ENCODE results near the gene MRNIP. TPM values are rescaled to one million over a fixed set of nuclear protein-coding genes. Genes with fewer than 3 reads are reported as not detected.
A peak's percentile ranks its signal among the peaks of the same experiment; 100 is the strongest.
"Not testable (repeated sequence)": the region's sequence is repeated elsewhere in the genome, so short reads cannot be mapped to it uniquely, and the experiment has no call there.

MRNIP gene
- total RNA-seq, 2 donors from 2014 or later: 17.3 to 20.1 TPM

DNA sequence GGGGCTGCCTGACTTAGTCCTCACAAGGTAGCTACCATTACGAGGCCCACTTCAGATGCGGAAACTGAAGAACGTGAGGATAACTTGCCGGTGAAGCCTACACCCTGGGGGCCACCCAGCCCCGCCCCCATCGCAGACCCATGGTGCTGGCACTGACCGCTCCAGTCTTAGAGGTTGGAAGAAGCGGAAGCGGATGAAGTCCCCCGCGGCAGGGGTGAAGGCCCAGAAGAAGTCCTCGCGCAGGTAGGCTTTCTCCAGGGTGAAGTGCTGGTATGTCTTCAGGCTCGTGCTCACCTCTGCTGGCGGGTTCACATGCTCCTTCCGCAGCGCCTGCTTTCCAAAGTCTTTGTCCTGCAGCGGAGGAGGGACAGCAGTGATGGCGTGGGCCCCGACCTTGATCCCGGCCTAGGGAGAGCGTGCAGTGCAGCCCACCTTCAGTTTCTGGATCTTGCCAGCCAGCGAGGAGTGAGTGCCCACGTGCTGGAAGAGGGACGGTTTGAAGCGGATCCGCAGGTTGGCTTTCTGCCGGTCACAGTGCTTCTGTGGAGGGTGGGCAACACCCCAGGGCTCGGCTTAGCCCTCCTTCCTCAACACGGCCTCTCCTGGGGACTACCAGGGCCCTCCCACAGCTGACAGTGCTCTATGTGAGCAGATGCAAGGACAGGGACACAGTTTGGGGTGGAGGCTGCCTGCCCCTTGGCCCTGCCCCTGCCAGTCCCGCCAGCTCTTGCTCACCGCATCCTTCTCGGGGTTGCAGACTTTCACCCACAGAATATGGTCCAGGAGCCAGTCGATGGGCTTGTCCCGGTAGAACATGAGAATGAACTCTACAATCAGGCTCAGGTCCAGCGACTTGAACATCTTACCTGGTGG, 59.6 kb downstream of the MRNIP start:
- no peak for DNase-seq (ENCODE audit: low spot score)
- intact Hi-C loops (cut with DNase I): no loop called here

DNA sequence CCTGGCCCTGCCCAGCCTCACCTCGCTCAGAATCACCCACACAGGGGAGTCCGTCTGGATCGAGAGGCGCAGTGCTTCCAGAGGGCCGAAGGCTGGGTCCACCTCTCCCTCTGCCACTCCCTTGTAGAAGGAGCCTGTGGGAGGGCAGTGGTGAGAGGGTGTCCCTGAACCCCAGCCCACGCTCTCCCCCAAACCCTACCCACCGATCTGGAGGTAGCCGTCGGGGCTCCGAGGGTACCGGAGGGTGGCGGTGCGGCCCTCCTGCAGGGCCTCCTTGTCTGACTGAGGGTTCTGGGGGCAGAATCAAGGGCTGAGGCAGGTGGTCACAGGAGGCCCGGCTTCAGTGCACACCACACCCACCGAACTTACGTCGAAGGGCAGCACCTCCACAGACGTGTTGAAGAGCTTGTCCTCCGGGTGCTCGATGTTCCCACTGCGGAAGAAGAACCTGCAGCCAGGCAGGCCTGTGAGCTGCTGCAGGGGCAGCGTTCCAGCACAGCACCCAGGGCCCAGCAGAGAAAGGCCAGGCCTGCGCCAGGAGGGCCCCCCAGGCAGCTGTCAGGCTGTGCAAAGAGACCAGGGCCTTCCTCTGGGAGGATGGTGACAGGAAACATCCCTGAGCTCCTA, 60.4 kb downstream of the MRNIP start:
- DNase-seq (ENCODE audit: low spot score): peak; percentile 66
- intact Hi-C loops (cut with DNase I): no loop called here

- intact Hi-C loops (cut with DNase I): no loop called here
- DNase-seq (ENCODE audit: low spot score): peak; percentile 69
Observed at GRCh38 chr5:179797741-179798140, 60.9 kb downstream of the MRNIP start.

- intact Hi-C loops (cut with DNase I): no loop called here
- peak; percentile 76 for DNase-seq (ENCODE audit: low spot score)
Observed at GRCh38 chr5:179796877-179797608, 61.6 kb downstream of the MRNIP start.

DNA sequence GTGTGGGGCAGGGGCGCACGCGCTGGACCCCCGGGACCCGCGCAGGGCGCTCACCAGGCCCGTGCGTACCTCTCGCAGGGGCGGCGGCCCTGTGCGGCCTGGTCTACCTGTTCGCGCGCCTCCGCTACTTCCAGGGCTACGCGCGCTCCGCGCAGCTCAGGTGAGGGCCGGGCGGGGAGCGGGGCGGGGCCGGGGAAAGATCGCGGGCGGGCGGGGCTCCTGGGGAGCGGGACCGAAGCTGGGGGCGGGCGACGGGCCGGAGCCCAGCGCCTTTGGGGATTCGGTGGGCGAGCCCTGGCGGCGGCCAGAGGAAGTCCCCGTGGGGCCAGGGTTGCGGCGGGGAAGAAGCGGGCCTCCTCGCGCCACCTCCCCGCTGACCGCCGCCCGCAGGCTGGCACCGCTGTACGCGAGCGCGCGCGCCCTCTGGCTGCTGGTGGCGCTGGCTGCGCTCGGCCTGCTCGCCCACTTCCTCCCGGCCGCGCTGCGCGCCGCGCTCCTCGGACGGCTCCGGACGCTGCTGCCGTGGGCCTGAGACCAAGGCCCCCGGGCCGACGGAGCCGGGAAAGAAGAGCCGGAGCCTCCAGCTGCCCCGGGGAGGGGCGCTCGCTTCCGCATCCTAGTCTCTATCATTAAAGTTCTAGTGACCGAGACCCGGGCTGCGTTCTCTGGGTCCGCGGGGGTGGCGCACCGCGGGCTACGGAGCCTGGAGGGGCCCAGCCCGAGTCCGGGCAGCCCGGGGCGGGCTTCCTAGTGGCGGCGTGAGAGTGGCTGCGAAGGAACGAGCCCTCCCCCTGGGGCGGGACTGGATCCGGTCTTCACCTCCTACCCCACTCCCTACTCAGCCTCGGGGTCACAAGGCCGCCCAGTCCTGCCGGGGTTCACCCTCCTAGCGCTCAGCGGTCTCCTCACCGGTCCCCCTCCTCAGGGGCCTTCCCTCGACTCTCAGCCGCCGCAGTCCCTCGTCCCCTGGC, 62.5 kb downstream of the MRNIP start:
- intact Hi-C loops (cut with DNase I): no loop called here
- DNase-seq (ENCODE audit: low spot score): peak; percentile 94

DNA sequence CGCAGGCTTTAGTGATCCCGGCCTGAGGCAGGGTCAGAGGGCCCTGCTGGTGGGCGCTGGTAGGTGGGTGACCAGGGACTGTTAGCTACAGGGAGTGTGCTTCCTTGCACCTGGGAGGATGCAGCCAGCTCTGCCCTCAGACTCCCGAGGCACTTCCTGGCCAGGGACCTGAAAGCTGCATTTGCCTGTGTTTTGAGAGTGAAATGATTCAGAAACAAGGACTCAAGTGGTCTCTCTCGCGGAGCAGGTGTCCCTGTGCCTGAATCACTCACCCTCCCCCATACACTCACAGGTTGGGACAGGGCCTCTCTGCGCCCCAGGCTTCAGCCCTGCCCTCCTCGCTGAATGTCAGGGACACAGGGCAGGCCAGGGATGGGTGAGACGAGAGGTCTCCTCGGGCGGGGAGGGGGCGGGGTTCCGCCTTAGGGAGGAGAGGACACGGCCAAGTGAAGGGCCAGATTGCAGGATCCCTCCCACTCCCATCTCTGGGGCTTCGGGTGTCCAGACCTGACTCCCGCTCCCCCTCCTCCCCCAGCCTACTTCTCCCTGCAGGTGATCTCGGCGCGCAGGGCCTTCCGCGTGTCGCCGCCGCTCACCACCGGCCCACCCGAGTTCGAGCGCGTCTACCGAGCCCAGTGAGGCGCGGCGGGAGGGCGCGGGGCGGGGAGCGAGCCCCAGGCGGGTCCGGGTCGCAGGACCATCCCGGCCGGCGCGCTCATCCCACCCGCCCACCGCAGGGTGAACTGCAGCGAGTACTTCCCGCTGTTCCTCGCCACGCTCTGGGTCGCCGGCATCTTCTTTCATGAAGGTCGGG, 63.4 kb downstream of the MRNIP start:
- intact Hi-C loops (cut with DNase I): no loop called here
- DNase-seq (ENCODE audit: low spot score): peak; percentile 83

DNA sequence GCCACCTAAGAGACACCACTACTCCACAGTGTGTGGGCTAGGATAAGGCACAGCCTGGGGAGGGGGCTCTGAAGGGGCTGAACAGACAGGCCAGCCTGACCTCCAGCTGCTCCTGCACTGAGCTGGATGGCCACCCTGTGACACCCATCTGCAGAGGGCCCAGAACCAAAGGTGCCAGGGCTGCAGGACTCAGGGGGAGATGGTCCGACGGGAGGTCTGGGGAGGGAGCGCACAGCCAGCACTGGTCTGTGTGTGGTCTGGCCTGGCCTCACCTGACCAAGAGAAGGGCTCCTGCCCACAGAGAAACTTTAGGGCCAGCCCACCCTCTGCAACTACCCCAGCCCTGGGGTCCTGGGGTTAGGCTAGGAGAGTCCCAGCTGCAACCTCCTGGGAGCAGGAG, 64.0 kb downstream of the MRNIP start:
- peak; percentile 79 for DNase-seq (ENCODE audit: low spot score)
- intact Hi-C loops (cut with DNase I): no loop called here

- intact Hi-C loops (cut with DNase I): no loop called here
- DNase-seq (ENCODE audit: low spot score): peak; percentile 75
Observed at GRCh38 chr5:179794171-179794570, 64.4 kb downstream of the MRNIP start.

- intact Hi-C loops (cut with DNase I): no loop called here
- peak; percentile 96 for DNase-seq (ENCODE audit: low spot score)
Observed at GRCh38 chr5:179793468-179794139, 65.0 kb downstream of the MRNIP start, which contains the start of gene LTC4S. Gene LTC4S (plus strand): TSS chr5:179793986. CDS start chr5:179794081, 95 bp downstream.

GRCh38 chr5:179792612-179793467, 65.8 kb downstream of the MRNIP start:
- peak; percentile 82 for DNase-seq (ENCODE audit: low spot score)
- intact Hi-C loops (cut with DNase I): no loop called here

DNA sequence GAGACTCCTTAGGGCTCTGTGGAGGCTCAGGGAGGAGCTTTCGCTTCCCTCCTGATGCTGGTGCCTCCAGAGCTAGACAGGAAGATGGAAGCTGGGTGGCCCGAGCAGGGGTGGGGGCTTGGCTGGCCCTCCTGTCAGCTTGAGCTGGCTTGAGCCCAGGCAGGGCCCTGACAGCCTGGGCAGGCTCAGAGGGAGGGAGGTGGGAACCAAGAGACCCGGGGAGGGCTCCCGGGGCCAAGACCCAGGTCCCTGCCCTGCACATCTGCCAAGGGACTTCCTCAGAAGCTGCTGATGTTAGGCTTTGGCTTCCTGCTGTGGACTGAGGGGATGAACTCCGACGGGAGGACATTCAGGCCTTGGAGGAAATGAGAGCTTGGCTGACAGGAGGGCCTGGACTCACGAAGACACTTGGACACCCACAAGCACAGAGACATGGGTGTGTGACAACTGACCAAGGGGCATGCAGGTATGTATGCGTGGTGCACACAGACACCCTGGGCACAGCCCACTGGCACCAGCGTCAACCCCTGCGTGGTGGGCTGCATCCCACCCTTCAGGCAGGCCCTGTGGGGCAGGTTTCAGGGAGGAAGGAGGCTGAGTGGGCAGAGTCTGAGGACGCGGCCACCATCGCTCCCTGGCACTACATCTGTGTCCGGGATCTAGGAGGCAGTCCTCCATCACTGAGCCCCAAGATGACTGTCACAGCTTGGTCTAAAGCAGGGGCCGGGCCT, 66.6 kb downstream of the MRNIP start:
- intact Hi-C loops (cut with DNase I): no loop called here
- DNase-seq (ENCODE audit: low spot score): peak; percentile 78

DNA sequence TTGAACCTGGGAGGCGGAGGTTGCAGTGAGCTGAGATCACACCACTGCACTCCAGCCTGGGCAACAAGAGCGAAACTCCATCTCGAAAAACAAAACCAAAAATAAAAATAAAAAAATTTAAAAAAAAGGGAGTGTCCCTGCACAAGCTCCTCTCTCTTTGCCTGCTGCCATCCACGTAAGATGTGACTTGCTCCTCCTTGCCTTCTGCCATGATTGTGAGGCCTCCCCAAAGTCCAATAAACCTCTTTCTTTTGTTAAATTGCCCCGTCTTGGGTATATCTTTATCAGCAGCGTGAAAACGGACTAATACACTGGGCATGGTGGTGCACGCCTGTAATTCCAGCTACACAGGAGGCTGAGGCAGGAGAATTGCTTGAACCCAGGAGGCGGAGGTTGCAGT, 69.3 kb downstream of the MRNIP start:
- intact Hi-C loops (cut with DNase I); DNase-seq (ENCODE audit: low spot score): not testable (repeated sequence)

GRCh38 chr5:179788193-179788854, 70.3 kb downstream of the MRNIP start:
- DNase-seq (ENCODE audit: low spot score): peak; percentile 68
- intact Hi-C loops (cut with DNase I): no loop called here
